HUES6 (cell line): Measurements from ENCODE around the gene DGCR8.

ENCODE experiments used
- H3K27ac ChIP-seq: 2 replicates; pipeline ENCODE4 v1.7.0; 2013; ENCODE audit warnings: low read depth, mild to moderate bottlenecking, low read length, inconsistent platforms
- H3K27me3 ChIP-seq: 2 replicates; pipeline ENCODE4 v1.6.1; 2013; ENCODE audit warnings: low read length; ENCODE audit not compliant: control insufficient read depth, insufficient read depth
- H3K36me3 ChIP-seq: 2 replicates; pipeline ENCODE4 v1.6.1; 2013; ENCODE audit warnings: low read length; ENCODE audit not compliant: control insufficient read depth, insufficient read depth
- H3K4me1 ChIP-seq: 2 replicates; pipeline ENCODE4 v1.6.1; 2013; ENCODE audit warnings: low read length; ENCODE audit not compliant: control insufficient read depth, insufficient read depth
- H3K4me3 ChIP-seq: 2 replicates; pipeline ENCODE4 v1.5.1; 2013; ENCODE audit warnings: low read depth, low read length
- H3K9ac ChIP-seq: one replicate; pipeline ENCODE4 v1.6.1; 2013; ENCODE audit warnings: mild to moderate bottlenecking, low read length
- H3K9me3 ChIP-seq: 2 replicates; pipeline ENCODE4 v1.6.1; 2013; ENCODE audit warnings: low read depth, low read length; ENCODE audit not compliant: control insufficient read depth, insufficient read depth

The DGCR8 gene

DNA sequence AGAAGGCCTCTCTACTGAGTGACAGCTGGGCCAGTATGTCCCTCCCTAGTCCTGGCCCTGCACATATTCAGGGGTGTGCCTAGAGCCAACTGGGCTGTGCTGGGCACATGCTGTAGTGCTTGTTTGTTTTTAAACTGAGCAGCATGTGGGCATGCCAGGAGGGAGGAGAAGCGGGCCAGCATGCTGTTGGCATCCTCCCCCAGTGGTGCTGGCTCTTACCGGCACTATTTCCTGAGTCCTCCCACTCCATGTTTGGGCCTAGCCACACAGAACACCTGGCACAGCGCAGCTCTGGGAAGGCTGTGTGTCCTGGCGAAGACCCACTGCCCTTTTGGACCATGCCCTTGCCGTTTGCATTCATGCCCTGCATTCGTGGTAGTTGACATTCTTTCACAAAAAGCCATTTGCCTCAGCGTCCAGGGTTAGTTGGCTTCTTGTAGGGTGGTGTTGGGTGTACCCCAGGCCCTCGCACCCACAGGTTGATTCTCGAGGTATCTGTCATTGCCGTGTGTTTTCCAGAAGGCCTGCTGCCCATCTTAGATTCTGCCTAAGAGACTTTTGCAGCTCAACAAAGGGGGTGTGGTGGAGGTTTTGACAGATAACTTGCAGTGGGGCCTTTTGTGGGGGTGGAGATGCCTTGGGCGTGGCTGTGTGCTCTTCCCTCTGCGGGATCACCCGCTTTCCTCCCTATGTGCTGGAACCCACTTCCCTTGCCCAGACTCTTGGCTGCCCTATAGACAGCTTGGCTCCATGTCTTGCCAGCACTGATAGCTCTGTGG, 13.6 kb downstream of the DGCR8 start:
- H3K27me3 ChIP-seq: no peaks in the 10 kb centered on the region
- no peak overlapping the region for H3K9ac ChIP-seq
- H3K4me1 ChIP-seq: no peaks in the 10 kb centered on the region
- no peak overlapping the region for H3K4me3 ChIP-seq
- no peaks in the 10 kb centered on the region for H3K9me3 ChIP-seq
- H3K36me3 ChIP-seq: peaks cover 97% of the 10 kb centered on the region
- no peak overlapping the region for H3K27ac ChIP-seq

DNA sequence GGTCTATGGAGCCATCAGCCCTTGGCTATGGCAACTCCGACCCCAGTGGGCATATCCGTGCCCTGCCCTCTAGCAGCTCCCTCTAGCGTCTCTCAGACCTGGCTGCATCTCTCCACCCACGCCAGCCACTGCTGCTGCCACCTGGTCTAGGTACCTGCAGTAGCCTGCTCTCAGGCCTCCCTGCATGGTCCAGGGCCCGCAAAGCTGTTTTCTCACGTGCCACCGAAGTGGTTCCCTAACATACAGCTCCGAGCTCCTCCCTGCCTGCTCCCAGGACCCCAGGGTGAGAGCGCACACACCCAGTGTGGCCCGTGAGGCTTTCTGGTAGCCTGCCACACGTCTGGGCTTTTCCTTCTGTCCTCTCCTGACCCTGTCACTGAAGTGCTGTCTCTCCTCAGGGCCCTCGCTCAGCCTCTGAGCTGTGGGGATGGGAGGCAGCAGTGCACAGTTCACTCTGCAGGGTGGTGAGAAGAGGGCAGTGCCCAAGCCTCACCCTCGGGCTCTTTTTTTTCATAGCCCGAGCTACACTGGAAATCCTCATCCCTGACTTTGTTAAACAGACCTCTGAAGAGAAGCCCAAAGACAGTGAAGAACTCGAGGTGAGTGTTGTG, 14.3 kb downstream of the DGCR8 start:
- H3K4me3 ChIP-seq: no peak overlapping the region
- H3K27ac ChIP-seq: no peak overlapping the region
- no peaks in the 10 kb centered on the region for H3K9me3 ChIP-seq
- H3K27me3 ChIP-seq: no peaks in the 10 kb centered on the region
- peaks cover 97% of the 10 kb centered on the region for H3K36me3 ChIP-seq
- peak overlapping the region; percentile 6 for H3K9ac ChIP-seq
- no peaks in the 10 kb centered on the region for H3K4me1 ChIP-seq

DNA sequence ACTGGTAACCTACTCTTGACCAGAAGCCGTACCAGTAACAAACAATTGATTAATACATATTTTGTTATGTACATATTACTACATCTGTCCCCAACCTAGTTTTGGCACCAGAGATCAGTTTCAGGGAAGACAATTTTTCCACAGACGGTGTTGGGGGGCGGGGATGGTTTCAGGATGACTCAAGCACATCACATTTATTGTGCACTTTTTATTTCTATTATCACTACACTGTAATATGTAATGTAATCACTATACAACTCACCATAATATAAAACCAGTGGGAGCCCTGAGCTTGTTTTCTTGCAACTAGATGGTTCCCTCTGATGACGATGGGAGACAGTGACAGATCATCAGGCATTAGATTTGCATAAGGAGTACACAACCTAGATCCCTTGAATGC, 15.5 kb downstream of the DGCR8 start:
- Histone ChIP-seq H3K36me3 (peaks cover 97% of the 10 kb centered on the region), H3K27me3 (no peaks in the 10 kb centered on the region), H3K9me3 (no peaks in the 10 kb centered on the region), H3K27ac (no peak overlapping the region), H3K4me3 (no peak overlapping the region), H3K4me1 (peaks cover 4% of the 10 kb centered on the region; the same call in 1 of the 2 replicates), H3K9ac (no peak overlapping the region)

DNA sequence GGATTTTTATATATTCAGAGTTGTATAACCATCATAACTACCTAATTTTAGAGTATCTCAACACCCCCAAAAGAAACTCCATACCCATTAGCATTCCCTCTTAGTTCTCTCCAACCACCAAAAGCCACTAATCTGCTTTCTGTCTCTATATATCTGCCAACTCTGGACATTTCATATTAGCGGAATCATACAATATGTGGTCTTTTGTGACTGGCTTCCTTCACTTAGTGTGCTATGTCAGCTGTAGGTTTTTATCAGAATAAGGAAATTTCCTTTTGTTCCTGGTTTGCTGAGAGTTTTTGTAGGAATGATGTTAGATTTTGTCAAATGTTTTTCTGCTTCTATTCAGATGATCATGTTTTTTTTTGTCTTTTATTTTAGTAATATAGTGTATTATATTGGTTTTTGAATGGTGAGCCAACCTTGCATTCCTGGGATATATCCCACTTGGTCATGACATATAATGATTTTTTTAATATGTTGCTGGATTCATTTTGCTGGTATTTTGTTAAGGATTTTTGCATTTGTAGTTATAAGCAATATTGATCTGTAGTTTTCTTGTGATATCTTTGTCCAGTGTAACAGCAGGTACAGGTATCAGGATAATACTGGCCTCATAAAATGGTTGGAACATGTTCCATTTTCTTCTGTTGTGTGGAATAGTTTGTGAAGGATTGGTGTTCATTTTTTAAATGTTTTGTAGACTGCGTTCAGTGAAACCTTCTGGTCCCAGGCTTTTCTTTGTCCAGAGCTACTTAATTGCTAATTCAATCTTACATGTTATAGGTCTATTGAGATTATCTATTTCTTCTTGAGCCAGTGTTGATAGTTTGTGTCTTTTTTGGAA, 16.8 kb downstream of the DGCR8 start:
- Histone ChIP-seq H3K36me3 (peaks cover 95% of the 10 kb centered on the region), H3K4me1 (peaks cover 5% of the 10 kb centered on the region; the same call in 1 of the 2 replicates), H3K9me3 (no peaks in the 10 kb centered on the region)

DNA sequence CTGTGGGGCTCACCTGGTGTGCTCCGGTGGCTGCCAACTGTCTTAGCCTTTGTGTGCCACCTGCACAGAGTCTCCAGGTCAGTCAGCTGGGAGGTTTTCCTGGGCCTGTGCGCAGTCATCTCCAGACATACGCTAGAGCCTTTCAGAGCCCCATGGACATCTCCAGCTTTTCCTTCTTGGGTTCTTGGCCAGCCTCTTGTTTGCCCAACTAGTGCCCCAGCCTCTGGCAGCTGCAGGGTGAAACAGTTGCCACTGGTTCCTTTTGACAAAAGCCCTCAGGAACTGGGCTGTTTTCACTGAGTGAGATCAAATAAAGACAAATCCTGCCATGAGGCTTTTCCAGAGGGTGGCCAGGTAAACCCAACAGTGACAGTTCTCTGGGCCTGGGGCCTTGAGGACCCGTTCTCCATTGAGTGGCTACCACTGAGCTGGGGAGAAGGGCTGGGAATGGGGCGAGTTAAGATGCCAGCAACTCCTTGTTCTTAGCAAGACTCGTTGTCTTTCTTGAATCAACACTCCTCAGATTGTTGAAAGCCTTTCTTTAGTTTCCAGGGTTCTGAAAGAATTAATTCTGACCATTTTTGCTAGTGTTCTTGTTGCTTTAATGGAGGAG, 19.2 kb downstream of the DGCR8 start:
- peaks cover 94% of the 10 kb centered on the region for H3K36me3 ChIP-seq
- no peak overlapping the region for H3K9ac ChIP-seq
- H3K27ac ChIP-seq: no peak overlapping the region
- H3K4me3 ChIP-seq: no peak overlapping the region
- H3K27me3 ChIP-seq: no peaks in the 10 kb centered on the region
- H3K4me1 ChIP-seq: peaks cover 5% of the 10 kb centered on the region; the same call in 1 of the 2 replicates
- no peaks in the 10 kb centered on the region for H3K9me3 ChIP-seq

More for the DNA sequence above, 16.8 kb downstream of the DGCR8 start:
- H3K4me3 ChIP-seq: no peak overlapping the region
- H3K9ac ChIP-seq: no peak overlapping the region
- no peaks in the 10 kb centered on the region for H3K27me3 ChIP-seq
- no peak overlapping the region for H3K27ac ChIP-seq

DNA sequence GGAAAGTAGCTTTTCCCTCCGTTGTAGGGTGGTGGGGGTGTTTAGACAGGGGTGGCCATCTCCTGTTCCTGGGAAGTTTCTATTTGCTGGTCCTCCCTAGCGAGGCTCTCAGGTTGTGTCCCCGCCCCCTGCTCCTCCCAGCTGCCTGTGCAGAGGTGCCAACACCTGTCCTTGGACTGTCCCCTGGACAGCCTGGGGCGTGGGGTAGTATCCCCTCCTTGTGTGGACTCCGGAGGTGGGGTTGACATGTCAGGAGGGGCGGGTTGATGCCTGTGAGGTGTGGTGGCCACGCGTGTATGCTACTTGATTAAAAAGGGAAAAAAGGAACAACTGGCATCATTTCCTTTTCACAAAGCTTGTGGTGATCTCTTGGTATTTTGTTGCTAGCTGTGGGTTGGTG, 21.6 kb downstream of the DGCR8 start:
- Histone ChIP-seq H3K27me3 (no peaks in the 10 kb centered on the region), H3K36me3 (peaks cover 94% of the 10 kb centered on the region), H3K4me3 (no peak overlapping the region), H3K4me1 (peaks cover 5% of the 10 kb centered on the region; the same call in 1 of the 2 replicates), H3K9ac (no peak overlapping the region), H3K27ac (no peak overlapping the region), H3K9me3 (no peaks in the 10 kb centered on the region)

DNA sequence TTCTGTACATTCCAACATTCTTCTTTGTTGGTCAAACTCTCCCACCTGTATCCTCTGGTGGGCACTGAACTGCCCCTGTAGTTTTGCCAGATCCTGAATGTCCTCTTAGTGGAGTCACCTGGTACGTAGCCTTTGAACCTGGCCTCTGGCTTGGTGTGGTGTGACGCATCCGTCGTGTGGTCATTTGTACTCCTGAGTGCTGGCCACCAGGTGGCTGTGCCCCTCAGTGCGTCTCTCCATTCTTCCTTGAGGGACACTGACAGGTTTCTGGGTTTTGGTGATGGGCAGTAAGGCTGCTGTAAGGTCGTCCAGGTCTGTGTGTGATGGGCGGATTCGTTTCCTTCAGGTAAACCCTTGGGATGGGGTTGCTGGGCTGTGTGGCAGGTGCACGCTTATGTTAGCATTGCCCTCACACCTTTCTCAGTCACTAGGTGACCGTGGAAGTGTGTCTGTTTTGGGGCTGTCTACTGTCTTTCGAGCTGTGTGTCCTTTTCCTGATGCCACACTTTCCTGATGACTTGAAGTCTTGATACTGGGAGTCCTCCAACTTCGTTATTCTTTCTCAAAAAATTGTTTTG, 22.3 kb downstream of the DGCR8 start:
- Histone ChIP-seq H3K36me3 (peaks cover 94% of the 10 kb centered on the region), H3K4me1 (peaks cover 5% of the 10 kb centered on the region; the same call in 1 of the 2 replicates), H3K4me3 (no peak overlapping the region), H3K27me3 (no peaks in the 10 kb centered on the region), H3K27ac (no peak overlapping the region), H3K9ac (no peak overlapping the region), H3K9me3 (no peaks in the 10 kb centered on the region)

DNA sequence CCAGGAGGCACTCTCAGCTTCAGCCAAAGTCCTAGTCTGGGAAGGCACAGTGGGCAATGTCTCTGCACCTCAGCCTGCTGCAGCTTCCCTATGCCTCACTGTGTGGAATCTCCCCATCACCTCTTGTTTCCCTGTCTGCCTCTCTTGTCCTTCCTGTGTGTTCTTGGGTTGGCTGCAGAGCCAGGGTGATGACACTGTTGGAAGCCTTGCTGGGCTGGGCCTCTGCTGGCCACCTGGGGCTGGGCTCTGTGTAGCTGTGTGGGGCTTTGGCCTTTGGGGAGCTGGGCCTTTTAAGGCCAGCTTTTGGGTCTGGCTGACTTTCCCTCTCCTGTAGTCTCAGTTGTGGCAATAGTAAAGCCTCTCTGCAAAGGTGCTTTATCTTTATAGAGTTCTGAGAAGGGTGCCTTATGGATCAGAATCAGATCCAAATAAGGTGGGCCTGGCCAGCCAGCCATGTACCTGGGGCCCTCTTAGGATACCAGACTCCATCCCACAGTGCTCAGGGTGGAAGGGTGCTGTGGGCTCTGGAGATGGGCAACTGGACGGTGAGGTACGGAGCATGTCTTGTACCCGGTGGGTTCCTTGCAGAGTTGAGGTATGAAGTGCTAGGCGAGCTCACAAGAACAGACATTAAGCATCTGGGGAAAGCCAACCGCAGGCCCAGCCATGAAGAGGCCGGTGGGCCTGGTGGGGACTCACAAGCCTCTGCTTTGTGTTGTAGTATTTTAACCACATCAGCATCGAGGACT, 25.6 kb downstream of the DGCR8 start:
- H3K9ac ChIP-seq: no peak overlapping the region
- peaks cover 96% of the 10 kb centered on the region for H3K36me3 ChIP-seq
- 0 out of 2 replicates have a peak, but pooled peaks cover under 1% of the 10 kb centered on the region for H3K4me1 ChIP-seq
- H3K4me3 ChIP-seq: no peak overlapping the region
- H3K9me3 ChIP-seq: no peaks in the 10 kb centered on the region
- H3K27me3 ChIP-seq: no peaks in the 10 kb centered on the region
- no peak overlapping the region for H3K27ac ChIP-seq

DNA sequence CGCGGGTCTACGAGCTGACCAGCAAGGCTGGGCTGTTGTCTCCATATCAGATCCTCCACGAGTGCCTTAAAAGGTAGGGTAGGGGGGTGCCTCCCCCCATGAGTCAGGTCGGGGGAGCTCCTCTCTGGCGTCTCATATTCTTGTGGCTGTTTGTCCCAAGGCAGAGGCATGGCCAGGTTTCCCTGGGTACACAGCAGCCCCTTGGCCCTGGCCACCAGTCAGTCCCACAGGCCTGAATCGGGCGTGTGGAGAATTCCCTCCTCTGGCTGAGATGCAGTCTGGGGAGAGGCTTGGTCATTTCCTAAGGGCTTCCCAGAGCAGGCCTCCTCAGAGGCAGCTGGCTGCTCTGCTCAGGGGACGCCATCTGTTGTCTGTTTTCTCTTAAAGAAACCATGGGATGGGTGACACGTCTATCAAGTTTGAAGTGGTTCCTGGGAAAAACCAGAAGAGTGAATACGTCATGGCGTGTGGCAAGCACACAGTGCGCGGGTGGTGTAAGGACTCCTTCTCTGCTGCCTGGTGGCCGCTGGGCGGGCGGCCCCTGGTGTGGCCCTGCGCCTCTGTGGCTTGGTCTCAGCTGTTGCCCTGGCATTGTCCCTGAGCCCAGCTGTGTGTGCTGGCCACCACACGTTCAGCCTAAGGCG, 26.3 kb downstream of the DGCR8 start:
- no peak overlapping the region for H3K27ac ChIP-seq
- H3K36me3 ChIP-seq: peaks cover 97% of the 10 kb centered on the region

More for the DNA sequence above, 26.3 kb downstream of the DGCR8 start:
- Histone ChIP-seq H3K9me3 (no peaks in the 10 kb centered on the region), H3K27me3 (no peaks in the 10 kb centered on the region), H3K4me3 (no peak overlapping the region), H3K4me1 (no peaks in the 10 kb centered on the region), H3K9ac (no peak overlapping the region)
